Activated naive CD4-positive, alpha-beta T cell treated with anti-CD3 and anti-CD28 coated beads, Interleukin-2, amount 50 U/mL, for 24 hours (primary cell): ENCODE results near the gene MTARC2.
"Not testable (repeated sequence)": the region's sequence is repeated elsewhere in the genome, so short reads cannot be mapped to it uniquely, and the experiment has no call there.

ENCODE experiments used
- H3K27ac Mint-ChIP-seq: one replicate; pipeline ENCODE4 v1.8.0; 2021; ENCODE audit warnings: mild to moderate bottlenecking, mixed read lengths
- H3K27me3 Mint-ChIP-seq: one replicate; pipeline ENCODE4 v1.8.0; 2021; ENCODE audit warnings: mixed read lengths
- H3K36me3 Mint-ChIP-seq: one replicate; pipeline ENCODE4 v1.8.0; 2021; ENCODE audit warnings: mixed read lengths
- H3K4me1 Mint-ChIP-seq: one replicate; pipeline ENCODE4 v1.8.0; 2021; ENCODE audit warnings: mixed read lengths
- H3K4me3 Mint-ChIP-seq: one replicate; pipeline ENCODE4 v1.8.0; 2021; ENCODE audit warnings: mild to moderate bottlenecking, mixed read lengths
- H3K9me3 Mint-ChIP-seq: one replicate; pipeline ENCODE4 v1.8.0; 2021; ENCODE audit warnings: mixed read lengths

MTARC2 gene

DNA sequence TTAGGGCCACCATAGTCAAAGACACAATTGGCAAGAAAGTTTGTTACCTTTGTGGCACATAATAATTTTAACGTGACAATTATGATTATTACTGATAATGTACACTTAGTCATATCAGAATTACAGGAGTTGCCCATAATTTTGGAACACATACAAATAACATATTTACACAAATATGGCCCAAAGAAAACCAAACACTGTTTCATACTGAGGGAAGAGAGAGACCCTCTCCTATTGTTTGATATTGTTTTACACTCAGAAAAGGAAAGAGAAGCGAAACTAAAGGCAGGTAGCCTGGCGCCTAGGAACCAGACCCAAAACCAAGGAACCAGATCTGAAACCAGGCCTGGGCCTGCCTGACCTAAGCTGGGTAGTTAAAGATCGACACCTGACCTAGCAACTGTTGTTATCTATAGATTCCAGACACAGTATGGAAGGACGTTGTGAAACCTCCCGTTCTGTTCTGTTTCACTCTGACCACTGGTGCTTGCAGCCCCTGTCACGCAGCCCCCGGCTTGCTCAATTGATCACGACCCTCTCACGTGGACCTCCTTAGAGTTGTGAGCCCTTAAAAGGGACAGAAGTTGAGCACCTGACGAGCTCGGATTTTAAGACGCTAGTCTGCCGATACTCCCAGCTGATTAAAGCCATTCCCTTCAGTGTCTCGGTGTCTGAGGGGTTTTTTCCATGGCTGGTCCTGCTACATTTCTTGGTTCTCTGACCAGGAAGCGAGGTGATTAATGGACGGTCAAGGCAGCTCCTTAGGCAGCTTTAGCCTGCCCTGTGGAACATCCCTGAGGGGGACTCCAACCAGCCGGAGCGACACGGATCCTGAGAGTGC is 30.1 kb upstream of the MTARC2 start:
- Mint-ChIP-seq H3K9me3 (no peaks in the 10 kb centered on the region), H3K27ac (no peak overlapping the region), H3K4me1 (no peaks in the 10 kb centered on the region), H3K36me3 (no peaks in the 10 kb centered on the region), H3K27me3 (peaks cover 10% of the 10 kb centered on the region), H3K4me3 (no peak overlapping the region)

DNA sequence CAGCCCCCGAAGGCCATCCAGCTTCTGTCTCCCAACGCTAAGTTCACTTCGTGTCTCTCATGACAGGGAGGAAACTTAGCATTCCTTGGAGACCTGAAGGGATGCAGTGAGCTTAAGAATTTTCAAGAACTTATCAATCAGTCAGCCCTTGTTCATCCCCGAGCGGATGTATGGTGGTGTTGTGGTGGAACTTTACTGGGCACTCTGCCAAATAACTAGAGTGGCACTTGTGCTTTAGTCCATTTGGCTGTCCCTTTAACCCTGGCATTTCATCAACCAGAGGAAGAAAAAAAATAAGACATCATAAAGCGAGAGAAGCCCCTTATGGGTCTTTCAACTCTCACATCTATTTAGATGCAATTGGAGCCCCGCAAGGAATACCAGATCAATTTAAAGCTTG is 26.9 kb upstream of the MTARC2 start:
- not testable (repeated sequence) for H3K4me1 Mint-ChIP-seq, H3K9me3 Mint-ChIP-seq, H3K4me3 Mint-ChIP-seq, H3K27ac Mint-ChIP-seq, H3K27me3 Mint-ChIP-seq, H3K36me3 Mint-ChIP-seq

DNA sequence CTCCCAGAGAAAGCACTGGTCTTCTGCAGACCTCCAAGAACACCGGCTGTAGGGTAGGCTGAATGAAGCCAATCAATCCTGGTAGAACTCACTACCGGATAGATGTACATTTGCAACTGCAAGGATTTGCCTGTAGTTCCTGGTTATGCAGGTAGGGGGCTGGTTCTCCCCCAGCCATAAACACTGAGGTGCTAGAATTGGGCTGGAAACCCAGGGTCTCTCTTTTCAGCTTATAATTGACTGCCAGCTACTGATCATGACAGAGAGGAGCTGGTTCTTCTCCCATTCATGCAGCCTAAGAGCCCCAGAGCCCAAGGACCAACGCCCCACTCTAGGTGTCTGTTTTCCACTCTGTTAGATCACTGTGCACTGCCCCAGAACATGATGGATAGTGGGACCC is 21.5 kb upstream of the MTARC2 start:
- H3K27ac Mint-ChIP-seq: no peak overlapping the region

DNA sequence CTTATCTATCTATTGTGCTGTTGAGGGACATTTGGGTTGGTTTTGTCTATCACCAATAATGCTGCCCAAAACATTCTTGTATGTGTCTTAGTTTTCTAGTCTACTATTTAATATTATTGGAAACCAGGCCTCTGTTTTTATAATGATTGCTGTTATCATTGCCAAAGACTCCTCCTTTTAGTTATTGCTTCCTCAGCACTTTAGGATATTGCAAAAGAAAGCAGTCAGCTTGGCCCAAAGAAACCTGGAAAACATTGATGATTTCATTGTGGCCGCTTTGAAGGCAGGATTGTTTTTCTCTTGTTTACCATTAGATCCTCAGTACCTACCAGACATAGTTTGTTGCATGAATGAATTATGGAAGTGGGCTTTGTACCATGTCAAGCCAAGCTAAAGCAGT is 20.6 kb upstream of the MTARC2 start:
- Mint-ChIP-seq H3K36me3 (no peaks in the 10 kb centered on the region), H3K4me3 (no peak overlapping the region), H3K27me3 (no peaks in the 10 kb centered on the region), H3K27ac (no peak overlapping the region), H3K9me3 (no peaks in the 10 kb centered on the region), H3K4me1 (peaks cover 9% of the 10 kb centered on the region)

More for the DNA sequence above, 21.5 kb upstream of the MTARC2 start:
- H3K4me3 Mint-ChIP-seq: no peak overlapping the region
- H3K27me3 Mint-ChIP-seq: no peaks in the 10 kb centered on the region
- H3K36me3 Mint-ChIP-seq: no peaks in the 10 kb centered on the region
- peaks cover under 1% of the 10 kb centered on the region for H3K4me1 Mint-ChIP-seq
- H3K9me3 Mint-ChIP-seq: no peaks in the 10 kb centered on the region

DNA sequence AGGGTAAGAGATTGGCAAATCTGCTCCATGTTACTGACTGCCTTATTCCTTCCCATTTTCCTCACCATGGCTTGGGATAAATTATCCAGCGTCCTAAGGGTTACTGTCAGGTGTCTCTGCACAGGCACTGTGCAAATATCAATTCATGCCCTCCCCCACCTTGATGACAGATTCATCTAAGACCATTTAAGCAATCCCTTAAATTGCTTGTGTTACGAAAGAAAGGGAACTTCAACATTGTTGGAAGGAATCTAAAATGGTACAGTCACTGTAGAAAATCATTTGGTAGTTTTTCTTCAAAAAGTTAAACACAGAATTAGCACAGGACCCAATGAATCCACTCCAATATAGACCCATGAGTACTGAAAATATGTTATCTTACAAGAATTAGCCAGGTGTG is 17.6 kb upstream of the MTARC2 start:
- Mint-ChIP-seq H3K27ac (no peak overlapping the region), H3K9me3 (no peaks in the 10 kb centered on the region), H3K27me3 (no peaks in the 10 kb centered on the region), H3K4me1 (peaks cover 19% of the 10 kb centered on the region), H3K4me3 (no peak overlapping the region), H3K36me3 (no peaks in the 10 kb centered on the region)

DNA sequence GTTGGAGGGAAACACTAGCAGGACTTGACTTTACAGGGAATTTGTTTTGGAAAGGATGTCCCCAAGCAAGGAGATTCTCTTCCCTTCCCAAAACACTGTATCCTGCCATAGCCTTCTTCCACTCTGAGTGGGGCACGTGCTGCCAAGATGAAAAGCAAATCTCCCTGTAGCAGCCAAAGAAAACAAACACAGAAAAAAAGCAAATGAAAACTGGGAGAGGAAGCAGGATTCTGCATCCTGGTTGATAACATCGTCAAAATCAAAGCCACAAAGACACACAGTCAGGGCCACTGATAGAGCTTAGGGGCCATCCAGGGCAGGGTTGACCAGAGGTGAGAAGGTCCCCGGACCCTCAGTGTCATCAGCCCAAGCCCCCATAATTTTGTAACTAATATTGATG is 16.0 kb upstream of the MTARC2 start:
- Mint-ChIP-seq H3K27ac (no peak overlapping the region), H3K27me3 (no peaks in the 10 kb centered on the region), H3K36me3 (no peaks in the 10 kb centered on the region), H3K4me1 (peaks cover 19% of the 10 kb centered on the region), H3K9me3 (no peaks in the 10 kb centered on the region), H3K4me3 (no peak overlapping the region)

DNA sequence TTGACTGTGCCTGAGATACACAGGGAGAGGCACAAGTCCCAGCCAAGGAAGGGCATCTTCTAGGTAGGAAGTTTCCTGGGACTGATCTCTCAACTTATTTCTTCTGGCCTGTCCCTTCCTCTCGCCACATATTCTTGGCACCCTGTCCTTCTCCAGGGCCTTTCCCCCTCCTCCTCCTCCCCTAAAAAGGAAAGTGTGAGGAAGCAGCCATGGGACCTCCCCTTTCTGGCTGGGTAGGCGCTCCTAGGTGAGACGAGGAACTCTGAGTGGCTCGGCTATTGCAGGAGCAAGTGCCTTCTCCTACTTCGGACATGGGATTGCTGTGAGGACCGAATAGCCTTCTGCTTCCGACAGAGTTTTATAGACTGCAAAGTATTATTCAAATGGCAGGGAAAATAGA is 15.5 kb upstream of the MTARC2 start:
- H3K4me1 Mint-ChIP-seq: peaks cover 19% of the 10 kb centered on the region
- H3K27me3 Mint-ChIP-seq: no peaks in the 10 kb centered on the region
- no peak overlapping the region for H3K4me3 Mint-ChIP-seq
- no peak overlapping the region for H3K27ac Mint-ChIP-seq
- H3K36me3 Mint-ChIP-seq: no peaks in the 10 kb centered on the region
- H3K9me3 Mint-ChIP-seq: no peaks in the 10 kb centered on the region

DNA sequence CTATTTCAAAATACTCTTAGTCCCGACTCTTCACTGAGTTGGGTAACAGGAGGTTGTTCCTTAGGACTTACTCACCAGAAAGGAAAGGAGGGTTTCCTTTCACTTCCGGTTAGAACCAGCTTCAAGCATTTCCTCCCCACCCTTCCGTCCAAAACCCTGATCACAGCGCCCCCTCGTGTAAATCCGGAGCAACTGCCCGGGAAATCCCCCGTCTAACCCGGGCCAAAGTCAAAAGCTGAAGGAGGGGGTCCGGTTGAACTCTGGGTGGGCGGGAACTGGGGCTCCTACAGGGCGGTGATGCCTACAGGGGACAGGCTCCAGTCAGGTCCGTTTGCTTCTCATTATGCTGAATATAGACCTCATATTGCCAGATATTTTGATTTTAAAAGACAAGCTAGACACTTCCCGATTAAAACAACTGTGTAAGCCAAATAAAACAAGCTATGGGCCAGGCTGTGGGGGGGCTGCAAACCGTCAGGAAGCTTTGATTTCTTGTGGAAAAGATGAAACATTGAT is 15.0 kb upstream of the MTARC2 start:
- H3K9me3 Mint-ChIP-seq: no peaks in the 10 kb centered on the region
- H3K4me3 Mint-ChIP-seq: peak overlapping the region; percentile 51
- no peaks in the 10 kb centered on the region for H3K27me3 Mint-ChIP-seq
- peaks cover 19% of the 10 kb centered on the region for H3K4me1 Mint-ChIP-seq
- no peaks in the 10 kb centered on the region for H3K36me3 Mint-ChIP-seq
- no peak overlapping the region for H3K27ac Mint-ChIP-seq

DNA sequence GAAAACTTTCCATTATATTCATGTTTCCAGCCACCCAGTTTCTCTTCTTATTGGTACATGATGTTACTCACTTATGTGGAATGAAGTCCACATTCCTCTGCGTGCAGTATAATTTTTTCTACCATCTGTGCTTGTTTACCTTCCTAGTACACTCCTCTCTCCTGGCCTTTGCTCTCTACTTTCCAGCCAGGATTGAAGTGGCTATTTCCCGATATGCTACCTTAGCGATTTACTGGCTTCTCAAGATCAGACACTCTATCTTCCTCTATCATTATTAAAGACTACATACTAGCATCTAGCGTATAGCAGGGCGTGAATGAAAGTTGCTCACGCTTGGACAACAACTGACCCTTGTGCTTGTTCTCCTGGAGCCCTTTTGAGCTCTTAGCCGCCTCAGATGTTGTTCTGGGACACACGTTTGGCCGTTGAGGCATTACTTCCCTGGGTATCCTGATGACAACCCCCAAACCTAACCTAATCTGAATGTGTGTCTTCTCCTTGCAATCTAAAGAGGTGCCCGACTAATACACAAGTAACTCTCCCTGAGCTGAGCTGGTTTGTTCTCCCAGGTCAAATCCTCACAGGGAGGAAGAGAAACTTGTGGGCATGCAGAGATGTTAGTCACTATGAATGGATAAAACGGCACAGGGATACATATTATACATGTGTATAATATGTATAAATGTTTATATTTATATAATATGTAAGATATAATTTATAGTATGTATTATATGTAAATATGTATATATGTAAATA is 13.4 kb upstream of the MTARC2 start:
- Mint-ChIP-seq H3K4me3 (no peak overlapping the region), H3K4me1 (peaks cover 19% of the 10 kb centered on the region), H3K27me3 (peaks cover 4% of the 10 kb centered on the region), H3K9me3 (no peaks in the 10 kb centered on the region), H3K36me3 (no peaks in the 10 kb centered on the region), H3K27ac (no peak overlapping the region)

DNA sequence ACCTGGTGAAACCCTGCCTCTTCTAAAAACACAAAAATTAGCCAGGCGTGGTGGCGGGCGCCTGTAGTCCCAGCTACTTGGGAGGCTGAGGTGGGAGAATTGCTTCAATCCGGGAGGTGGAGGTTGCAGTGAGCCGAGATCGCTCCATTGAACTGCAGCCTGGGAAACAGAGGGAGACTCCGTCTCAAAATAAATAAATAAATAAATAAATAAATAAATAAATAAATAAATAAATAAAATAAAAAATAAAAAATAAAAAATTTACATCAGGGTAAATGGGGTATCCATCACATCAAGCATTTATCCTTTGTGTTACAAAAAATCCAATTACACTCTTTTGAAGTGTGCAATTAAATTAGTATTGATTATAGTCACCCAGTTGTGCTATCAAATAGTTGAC is 11.8 kb upstream of the MTARC2 start:
- H3K36me3 Mint-ChIP-seq, H3K9me3 Mint-ChIP-seq, H3K4me3 Mint-ChIP-seq, H3K27ac Mint-ChIP-seq, H3K27me3 Mint-ChIP-seq: not testable (repeated sequence)
- H3K4me1 Mint-ChIP-seq: peaks cover 19% of the 10 kb centered on the region

DNA sequence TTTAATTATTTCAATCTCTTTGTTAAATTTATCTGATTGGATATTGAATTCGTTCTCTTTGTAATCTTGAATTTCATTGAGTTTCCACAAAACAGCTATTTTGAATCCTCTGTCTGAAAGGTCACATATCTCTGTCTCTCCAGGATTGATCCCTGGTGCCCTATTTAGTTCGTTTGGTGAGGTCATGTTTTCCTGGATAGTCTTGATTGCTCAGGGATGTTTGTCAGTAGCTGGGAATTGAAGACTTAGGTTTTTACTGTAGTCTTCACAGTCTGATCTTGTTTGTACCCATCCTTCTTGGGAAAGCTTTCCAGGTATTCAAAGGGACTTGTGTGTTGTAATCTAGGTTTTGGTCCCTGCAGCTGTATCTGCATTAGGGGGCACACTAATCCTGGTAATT is 6.8 kb upstream of the MTARC2 start:
- Mint-ChIP-seq H3K27me3 (peaks cover 12% of the 10 kb centered on the region), H3K4me1 (no peaks in the 10 kb centered on the region)

DNA sequence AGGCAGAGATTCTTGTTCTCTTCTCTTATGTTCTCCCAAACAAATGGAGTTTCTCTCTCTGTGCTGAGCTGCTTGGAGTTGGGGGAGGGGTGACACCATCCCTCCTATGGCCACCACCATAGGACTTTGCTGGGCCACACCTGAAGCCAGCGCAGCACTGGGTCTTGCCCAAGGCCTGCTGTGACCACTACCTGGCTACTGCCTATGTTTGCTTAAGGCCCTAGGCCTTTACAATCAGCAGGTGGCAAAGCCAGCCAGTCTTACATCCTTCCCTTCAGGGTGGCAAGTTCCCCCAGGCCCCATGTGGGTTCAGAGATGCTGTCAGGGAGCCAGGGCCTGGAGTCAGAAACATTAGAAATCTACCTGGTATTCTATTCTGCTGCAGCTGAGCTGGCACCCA is 6.3 kb upstream of the MTARC2 start:
- no peaks in the 10 kb centered on the region for H3K9me3 Mint-ChIP-seq
- no peak overlapping the region for H3K4me3 Mint-ChIP-seq
- no peaks in the 10 kb centered on the region for H3K36me3 Mint-ChIP-seq
- H3K4me1 Mint-ChIP-seq: no peaks in the 10 kb centered on the region
- no peak overlapping the region for H3K27ac Mint-ChIP-seq
- H3K27me3 Mint-ChIP-seq: peaks cover 15% of the 10 kb centered on the region

More for the DNA sequence above, 6.8 kb upstream of the MTARC2 start:
- Mint-ChIP-seq H3K36me3 (no peaks in the 10 kb centered on the region), H3K27ac (no peak overlapping the region), H3K4me3 (no peak overlapping the region), H3K9me3 (no peaks in the 10 kb centered on the region)

DNA sequence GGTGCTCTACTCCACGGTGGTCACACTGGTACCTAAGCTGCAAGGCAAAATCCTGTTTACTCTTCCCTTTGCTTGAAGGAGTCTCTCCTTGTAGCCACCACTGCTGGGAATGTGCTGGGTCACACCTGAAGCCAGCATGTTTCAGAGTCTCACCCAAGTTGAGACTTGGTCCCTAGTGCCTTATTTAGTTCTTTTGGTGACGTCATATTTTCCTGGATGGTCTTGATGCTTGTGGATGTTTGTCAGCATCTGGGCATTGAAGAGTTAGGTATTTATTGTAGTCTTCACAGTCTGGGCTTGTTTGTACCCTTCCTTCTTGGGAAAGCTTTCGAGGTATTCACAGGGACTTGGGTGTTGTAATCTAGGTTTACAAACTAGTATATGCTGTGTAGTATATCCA is 5.6 kb upstream of the MTARC2 start:
- H3K9me3 Mint-ChIP-seq: no peaks in the 10 kb centered on the region
- no peaks in the 10 kb centered on the region for H3K36me3 Mint-ChIP-seq
- no peak overlapping the region for H3K27ac Mint-ChIP-seq
- H3K4me1 Mint-ChIP-seq: no peaks in the 10 kb centered on the region
- peaks cover 21% of the 10 kb centered on the region for H3K27me3 Mint-ChIP-seq
- no peak overlapping the region for H3K4me3 Mint-ChIP-seq

DNA sequence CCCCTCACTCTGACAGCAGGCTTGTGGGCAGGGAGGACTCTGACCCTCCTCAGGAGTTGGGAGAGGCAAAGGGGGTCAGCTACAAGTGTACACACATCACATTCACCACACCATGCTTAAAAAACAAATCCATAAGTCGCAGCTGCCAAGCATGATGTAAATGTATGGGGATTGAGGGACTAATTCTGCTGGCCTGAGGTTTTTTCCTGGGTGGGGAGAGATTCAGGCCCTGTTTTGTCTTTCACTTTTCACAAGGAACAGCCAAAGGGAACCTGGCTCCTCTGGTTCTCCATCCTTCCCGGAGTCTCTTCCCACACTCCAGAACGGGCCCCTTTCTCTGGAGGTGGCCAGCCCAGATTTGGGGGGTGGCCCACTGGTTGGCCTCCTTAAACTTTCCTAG is 1.3 kb upstream of the MTARC2 start:
- no peak overlapping the region for H3K27ac Mint-ChIP-seq
- H3K36me3 Mint-ChIP-seq: no peaks in the 10 kb centered on the region
- peaks cover 46% of the 10 kb centered on the region for H3K27me3 Mint-ChIP-seq
- H3K9me3 Mint-ChIP-seq: no peaks in the 10 kb centered on the region
- no peak overlapping the region for H3K4me3 Mint-ChIP-seq
- H3K4me1 Mint-ChIP-seq: peaks cover 10% of the 10 kb centered on the region

DNA sequence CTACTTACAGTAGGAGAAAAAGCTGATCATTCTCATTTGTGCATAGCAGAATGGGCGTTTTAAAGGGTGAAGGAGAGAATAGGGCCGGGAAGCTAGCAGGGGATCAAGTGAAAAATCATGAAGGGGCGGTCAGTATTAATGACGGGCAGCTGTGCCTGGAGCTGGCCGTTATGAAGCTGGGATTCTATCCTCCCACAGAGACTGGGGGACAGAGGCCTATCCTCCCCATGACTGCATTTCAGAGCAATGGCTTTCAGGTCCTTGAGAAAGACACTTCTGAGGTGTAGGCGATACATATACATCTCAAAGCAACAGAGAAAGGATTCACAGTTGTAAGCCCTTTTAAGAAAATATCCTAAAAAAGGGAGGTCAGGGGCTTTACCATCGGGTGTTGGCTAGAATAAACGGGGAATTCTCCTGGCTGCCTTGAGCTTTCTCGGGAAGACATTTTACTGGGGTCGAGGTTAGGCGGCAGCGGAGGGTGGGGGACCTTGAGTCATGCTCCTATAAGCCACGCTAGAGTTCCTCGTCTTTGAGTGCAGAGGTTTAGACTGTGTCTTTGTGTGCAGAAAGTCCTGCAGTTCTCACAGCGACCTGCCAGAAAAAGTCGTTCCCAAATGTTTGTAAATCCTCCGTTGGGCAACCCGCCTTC is 559 bp upstream of the MTARC2 start:
- peaks cover 10% of the 10 kb centered on the region for H3K4me1 Mint-ChIP-seq
- no peaks in the 10 kb centered on the region for H3K9me3 Mint-ChIP-seq
- H3K36me3 Mint-ChIP-seq: no peaks in the 10 kb centered on the region
- no peak overlapping the region for H3K27ac Mint-ChIP-seq
- H3K27me3 Mint-ChIP-seq: peaks cover 51% of the 10 kb centered on the region
- H3K4me3 Mint-ChIP-seq: peak overlapping the region; percentile 40

DNA sequence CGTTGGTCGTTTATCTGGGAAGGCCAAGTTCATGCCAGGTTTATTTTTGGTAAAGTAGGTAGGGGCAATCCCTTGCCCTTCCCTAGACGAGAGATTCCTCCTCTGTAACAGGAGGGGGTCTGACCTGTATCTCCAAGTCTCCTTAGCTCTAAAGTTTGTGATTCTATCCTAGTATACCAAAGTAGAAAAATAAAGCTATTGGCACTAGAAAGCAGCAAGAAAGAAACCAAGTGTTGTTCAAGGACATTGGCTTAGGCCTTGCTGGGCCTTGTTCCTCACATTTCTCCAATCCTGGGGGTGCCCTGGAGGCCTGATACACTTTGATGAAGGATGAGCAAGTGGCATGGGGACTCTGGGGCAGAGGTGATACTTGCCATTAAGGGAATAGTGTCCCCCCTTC is 814 bp downstream of the MTARC2 start:
- Mint-ChIP-seq H3K4me1 (peaks cover 10% of the 10 kb centered on the region), H3K4me3 (peak overlapping the region; percentile 64), H3K9me3 (no peaks in the 10 kb centered on the region), H3K36me3 (no peaks in the 10 kb centered on the region), H3K27me3 (peaks cover 49% of the 10 kb centered on the region), H3K27ac (no peak overlapping the region)
